ENCODE measurements around the gene TNFRSF4.
A peak's percentile ranks its signal among the peaks of the same experiment; 100 is the strongest.
"Not testable (repeated sequence)": the region's sequence is repeated elsewhere in the genome, so short reads cannot be mapped to it uniquely, and the experiment has no call there.

The TNFRSF4 gene

DNA sequence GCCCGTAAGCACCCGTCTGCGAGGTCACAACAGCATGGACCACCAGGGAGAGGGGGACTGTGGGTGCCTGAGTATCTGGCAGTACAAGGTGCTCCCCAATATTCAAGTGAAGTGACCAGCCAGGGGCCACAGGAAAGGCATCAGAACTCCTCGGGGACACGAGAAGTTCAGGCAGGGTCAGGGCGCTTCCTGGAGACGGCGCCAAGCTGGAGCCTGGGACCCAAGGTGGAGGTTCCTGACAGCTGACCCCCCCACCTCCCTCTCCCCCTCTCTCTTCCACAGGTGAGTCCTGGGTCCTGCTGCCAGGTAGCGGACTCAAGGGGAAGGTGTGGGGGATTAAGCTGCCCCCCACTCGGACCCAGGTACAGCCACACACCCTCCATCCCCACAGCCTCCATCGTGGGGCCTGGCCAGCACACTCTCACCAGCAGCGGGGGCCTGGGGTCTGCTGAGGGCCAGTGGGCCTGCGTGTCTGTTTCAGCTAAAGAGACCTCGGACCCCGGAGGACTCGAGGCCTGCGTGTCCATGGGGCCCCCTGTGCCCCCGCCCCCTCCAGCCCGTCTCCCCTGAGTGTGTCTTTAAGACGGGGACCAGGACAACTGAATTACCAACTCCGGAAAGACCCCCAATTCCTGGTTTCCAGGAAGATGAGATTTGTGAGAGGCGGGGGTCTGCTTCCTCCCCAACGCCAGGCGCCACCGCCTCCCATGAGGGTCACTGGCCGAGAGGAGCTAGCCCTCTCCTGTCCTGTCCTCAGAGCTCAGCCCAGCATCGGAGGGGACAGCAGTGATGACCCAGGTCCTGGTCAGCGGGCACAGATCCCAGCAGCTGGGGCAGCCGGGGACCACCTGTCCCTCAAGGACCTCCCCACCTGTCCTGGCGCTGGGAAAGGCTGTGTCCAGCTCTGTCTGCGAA is 13.7 kb downstream of the TNFRSF4 start:
- peak; percentile 27 for DNase-seq

DNA sequence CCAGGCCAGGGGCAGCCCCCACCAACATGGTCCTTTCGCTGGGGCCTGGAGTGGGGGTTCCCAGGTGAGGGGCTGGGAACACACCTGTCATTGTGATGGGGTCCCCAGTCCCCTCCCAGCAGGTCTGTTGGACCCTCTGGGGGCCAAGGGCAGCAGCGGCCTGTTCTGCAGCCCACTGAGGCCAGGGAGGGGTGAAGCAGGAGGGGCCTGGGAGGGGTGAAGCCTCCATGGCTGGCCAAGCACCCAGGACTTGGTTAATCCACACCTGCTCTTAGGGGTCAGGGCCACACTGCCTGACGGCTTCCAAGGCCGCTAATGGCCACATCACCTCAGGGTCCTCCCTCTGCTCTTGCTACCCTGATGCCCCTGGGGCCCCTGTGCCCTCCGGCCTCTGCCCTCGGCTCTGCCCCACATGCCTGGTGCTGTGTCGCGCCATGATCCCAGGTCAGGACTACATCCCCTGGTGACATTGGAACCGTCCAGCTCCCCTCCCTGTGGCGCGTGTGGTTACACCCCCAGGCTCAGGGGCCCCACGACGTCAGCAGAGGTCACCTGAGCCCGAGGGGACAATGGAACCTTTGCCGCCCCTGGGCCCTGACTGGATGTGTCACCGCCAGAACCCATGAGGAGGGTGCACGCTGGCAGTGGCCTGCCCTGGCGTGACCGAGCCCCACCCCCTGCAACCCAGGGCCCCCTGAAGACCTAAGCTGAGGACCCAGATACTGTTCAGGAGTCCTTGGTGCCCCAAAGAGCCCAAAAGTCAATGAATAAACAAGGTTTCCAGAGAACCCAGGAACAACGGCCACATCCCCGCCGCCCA is 14.6 kb downstream of the TNFRSF4 start:
- DNase-seq: peak; percentile 31

- DNase-seq: peak; percentile 20
Observed at GRCh38 chr1:1198423-1199140, 15.4 kb downstream of the TNFRSF4 start.

DNA sequence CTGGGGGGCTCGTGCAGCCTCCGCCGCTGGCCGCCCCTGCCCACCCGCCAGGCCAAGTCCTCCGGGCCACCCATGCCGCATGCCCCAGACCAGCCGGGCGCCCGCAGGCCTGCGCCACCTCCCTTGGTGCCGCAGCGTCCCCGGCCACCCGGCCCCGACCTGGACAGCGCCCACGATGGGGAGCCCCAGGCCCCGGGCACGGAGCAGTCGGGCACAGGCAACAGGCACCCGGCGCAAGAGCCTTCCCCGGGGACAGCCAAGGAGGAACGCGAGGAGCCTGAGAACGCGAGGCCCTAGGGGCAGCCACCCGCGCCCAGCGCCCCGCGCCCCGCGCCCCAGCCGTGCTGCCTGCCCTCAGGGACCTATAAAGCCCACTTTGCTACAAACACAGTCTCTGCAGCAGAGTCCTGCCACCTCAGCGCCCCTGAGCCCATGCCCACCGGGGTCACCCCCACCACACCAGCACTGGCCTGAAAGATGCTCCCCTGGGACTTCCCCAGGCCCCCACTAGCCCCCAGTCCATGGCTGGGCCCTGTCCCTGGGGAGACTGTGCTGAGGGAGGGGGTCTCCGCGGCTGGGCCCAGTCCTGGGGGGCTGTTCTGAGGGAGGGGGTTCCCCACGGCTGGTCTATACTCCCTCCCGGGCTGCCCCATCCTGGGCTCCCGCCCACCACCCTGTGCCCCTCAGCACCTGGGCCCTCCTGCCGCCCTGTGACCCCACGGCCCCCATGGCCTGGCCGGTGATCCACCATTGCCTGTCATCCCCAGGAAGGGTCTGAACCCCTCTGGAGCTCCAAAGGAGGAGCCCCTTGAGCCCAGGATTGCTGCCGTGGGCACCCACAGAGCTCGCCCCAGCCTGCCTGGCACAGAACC is 16.2 kb downstream of the TNFRSF4 start:
- peak; percentile 30 for DNase-seq

DNA sequence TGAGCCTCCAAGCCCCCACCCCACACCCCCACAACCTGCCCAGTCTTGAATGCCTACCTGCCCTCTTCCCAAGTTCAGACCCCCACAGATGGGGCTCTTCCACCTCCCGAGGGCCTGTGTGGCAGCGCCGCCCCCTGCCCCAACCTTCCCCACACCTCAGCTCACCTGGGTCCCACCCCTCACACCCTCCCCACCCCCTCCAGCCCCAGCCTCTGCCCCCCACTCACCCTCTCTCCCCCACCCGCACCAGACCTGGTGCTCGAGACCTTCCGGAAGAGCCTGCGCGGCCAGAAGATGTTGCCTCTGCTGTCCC is 16.8 kb downstream of the TNFRSF4 start:
- peak; percentile 27 for DNase-seq

DNA sequence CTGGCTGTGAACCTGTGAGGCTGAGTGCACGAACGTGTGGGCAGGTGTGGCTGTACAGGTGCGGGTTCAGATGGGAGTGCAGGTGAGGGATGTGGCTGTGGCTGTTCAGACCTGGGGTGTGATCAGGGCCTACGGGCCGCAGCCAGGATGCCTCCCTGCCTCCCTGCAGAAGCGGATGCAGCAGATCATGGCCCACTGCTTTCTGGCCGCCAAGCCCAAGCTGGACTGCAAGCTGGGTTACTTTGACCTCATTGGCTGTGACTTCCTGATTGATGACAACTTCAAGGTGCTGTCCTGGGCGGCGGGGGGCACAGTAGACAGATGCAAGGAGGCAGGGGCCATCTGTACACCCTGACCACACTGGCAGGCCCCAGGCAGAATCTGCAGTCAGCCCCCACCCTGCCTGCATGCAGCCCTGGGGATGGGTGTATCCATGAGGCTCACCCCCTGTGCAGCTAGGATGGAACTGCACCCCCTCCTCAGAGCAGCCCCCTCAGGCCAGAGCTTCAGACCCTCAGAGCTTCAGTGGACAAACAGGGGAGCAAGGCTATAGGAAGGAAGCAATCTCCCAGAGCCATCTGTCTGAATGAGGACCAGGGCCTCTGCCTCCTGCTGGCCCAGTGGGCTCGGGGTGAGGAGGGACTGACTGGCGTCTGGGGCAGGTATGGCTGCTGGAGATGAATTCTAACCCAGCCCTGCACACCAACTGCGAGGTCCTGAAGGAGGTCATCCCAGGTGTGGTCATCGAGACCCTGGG is 17.3 kb downstream of the TNFRSF4 start:
- peak; percentile 25 for DNase-seq

DNA sequence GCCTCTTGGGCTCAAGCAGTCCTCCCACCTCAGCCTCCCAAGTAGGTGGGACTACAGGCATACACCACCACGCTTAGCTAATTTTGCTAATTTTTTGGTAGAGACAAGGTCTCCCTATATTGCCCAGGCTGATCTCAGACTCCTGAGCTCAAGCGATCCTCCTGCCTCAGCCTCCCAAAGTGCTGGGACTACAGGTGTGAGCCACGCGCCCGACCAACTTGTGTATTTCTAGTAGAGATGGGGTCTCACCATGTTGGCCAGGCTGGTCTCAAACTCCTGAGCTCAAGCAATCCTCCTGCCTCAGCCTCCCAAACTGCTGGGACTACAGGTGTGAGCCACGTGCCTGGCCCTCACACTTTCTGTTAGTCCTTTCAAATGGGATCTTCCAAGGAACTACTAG is 18.2 kb downstream of the TNFRSF4 start:
- DNase-seq: not testable (repeated sequence)

GRCh38 chr1:1194723-1195122 is 19.2 kb downstream of the TNFRSF4 start:
- DNase-seq: no peak

DNA sequence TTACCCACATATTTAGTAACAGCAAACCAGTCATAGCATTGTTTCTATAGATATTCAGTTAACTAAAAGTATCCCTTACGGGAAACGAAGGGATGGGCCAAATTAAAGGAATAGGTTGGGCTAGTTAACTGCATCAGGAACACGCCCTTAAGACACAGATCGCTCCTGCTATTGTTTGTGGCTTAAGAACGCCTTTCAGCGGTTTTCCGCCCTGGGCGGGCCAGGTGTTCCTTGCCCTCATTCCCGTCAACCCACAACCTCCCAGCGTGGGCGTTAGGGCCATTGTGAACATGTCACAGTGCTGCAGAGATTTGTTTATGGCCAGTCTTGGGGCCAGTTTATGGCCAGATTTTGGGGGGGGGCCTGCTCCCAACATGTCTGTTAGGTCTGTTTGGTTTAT is 22.2 kb downstream of the TNFRSF4 start:
- no peak for DNase-seq

DNA sequence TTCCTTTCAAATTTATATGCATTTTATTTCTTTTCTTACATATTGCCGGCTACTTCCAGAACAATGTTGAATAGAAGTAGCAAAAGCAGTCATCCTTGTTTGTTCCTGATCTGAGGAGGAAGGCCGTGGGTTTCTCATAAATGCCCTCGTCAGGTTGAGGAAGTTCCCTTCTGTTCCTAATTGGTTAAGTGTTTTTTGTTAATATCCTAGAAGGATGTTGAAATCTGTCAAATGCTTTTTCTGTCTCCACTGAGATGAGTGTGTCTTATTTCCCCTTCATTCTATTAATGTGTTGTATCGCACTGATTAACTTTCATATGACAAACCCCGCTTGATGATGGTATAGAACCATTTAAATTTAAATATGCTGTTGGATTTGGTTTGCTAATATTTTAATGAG is 24.8 kb downstream of the TNFRSF4 start:
- no peak for DNase-seq

DNA sequence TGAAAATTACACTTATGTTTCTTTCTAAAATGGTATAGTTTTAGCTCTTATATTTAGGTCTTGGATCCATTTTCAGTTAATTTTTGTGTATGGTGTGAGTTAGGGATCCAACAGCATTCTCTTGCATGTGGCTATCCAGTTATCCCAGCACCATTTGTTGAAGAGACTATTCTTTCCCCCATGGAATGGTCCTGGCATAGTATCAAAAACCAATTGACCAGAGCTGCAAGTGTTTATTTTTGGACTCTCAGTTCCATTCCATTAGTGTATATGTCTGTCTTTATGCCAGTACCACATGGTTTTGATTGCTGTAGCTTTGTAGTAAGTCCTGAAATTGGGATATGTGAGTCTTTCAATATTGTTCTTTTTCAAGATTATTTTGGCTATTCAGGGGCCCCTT is 26.0 kb downstream of the TNFRSF4 start:
- DNase-seq: no peak

- DNase-seq: peak; percentile 31
Observed at GRCh38 chr1:1185101-1185765, 28.7 kb downstream of the TNFRSF4 start.

GRCh38 chr1:1183833-1184775 is 29.8 kb downstream of the TNFRSF4 start:
- DNase-seq: peak; percentile 20

- DNase-seq: peak; percentile 33
Observed at GRCh38 chr1:1183221-1183747, 30.7 kb downstream of the TNFRSF4 start.

GRCh38 chr1:1182491-1183220 is 31.3 kb downstream of the TNFRSF4 start:
- peak; percentile 29 for DNase-seq

DNA sequence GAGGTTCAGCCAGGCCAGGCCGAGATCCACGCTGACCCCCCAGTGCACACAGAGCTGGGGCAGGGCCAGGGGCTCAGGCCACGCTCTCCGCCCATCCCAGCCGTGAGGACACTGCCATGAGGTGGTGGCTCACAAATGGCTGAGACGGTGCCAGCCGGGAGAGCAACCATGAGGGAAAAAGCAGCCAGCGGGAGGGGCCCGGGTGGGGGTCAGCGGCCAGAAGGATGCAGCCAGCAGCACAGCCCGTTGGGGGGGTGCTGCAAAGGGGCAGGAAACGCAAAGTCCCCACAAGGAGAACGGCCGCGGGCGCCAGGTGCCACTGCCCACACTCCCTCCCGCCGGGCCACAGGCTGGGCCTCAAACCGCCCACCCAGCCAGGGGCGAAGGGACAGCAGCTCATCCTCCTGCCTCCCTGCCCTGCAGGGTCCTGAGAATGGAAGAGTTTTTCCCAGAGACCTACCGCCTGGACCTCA is 32.0 kb downstream of the TNFRSF4 start:
- DNase-seq: peak; percentile 25

DNA sequence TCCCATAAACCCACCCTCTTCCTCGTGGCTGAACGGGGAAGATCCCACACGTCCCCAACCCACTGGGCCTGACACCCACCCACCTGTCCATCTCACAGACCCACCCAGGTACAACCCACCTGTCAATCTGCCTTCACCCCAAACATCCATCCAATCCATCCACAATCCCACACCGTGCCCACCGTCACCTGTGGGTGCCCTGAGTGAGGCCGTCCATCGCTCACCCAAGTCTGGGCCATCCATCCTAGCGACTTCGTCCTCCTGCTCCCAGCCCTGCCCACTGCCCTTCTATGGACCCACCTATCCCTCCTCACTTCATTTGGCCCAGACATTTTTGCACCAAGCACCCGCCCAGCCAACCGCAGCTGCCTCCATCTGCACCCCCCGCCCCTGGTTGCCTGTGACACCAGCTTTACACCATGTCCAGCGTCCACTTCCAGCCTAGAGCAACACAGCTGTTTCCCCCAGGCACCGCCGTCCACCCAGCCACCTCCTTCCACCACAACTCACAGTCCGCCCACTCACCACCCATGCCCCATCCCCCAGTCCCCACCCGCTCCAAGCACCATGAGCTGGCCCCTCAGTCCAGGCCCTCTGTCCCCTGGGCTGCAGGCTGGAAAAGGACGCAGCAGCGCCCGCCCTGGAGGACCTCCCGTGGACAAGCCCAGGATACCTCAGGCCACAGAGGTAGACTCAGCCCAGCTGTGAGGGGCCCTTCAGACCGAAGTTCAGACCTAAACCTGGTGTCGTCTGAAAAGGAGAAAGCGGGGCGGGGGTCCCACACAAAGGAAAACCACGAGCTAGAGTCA is 32.6 kb downstream of the TNFRSF4 start:
- peak; percentile 29 for DNase-seq
